A549 treated with ZK216348 at 1 μM for 4 hours (cell line): ENCODE results near the gene TMEM92. TPM values are rescaled to one million over a fixed set of nuclear protein-coding genes. Genes with fewer than 3 reads are reported as not detected.

Experiments used
- total RNA-seq: library from RNA; stranded (reverse); fragments of 200-300 nt; extraction: Qiagen RNA extraction; gene quantifications from 5 replicates; pipeline ENCODE4 v1.2.3, GENCODE V29; 2022; ENCODE audit warnings: low read depth

The TMEM92 gene
- total RNA-seq = 18.3 to 24.2 TPM (median 20.8 TPM) in 5 replicates

GRCh38 chr17:50274142-50274896 lies at the start of gene TMEM92:
Gene TMEM92, plus strand, starts transcription at chr17:50274466. Its CDS starts 36 bp downstream, at chr17:50274502.

Other genes with a start within 250 kb of the TMEM92 start
- gene ITGA3, start 218.4 kb upstream of the TMEM92 start, total RNA-seq = 314 to 512 TPM (median 475 TPM) in 5 replicates
- 13.8 to 22.5 TPM (median 18.4 TPM) in 5 replicates for gene PDK2, start 179.1 kb upstream of the TMEM92 start, total RNA-seq
- gene SAMD14, start 144.3 kb upstream of the TMEM92 start, total RNA-seq = 0.37 to 0.61 TPM (median 0.51 TPM) in 5 replicates
- gene PPP1R9B, start 123.8 kb upstream of the TMEM92 start, total RNA-seq = 35.3 to 62.2 TPM (median 57.5 TPM) in 5 replicates
- 0.95 to 1.6 TPM (median 1.2 TPM) in 5 replicates for gene SGCA, start 108.5 kb upstream of the TMEM92 start, total RNA-seq
- gene COL1A1, start 72.8 kb upstream of the TMEM92 start, total RNA-seq = 4.5 to 10.2 TPM (median 8.2 TPM) in 5 replicates
- gene XYLT2, start 71.7 kb downstream of the TMEM92 start, total RNA-seq = 14.3 to 25.7 TPM (median 23.4 TPM) in 5 replicates
- gene MRPL27, start 98.7 kb downstream of the TMEM92 start, total RNA-seq = 135 to 161 TPM (median 145 TPM) in 5 replicates
- gene EME1, start 98.8 kb downstream of the TMEM92 start, total RNA-seq = 14.1 to 17.0 TPM (median 15.3 TPM) in 5 replicates
- gene LRRC59, start 123.1 kb downstream of the TMEM92 start, total RNA-seq = 228 to 243 TPM (median 236 TPM) in 5 replicates
- 11.3 to 16.0 TPM (median 13.0 TPM) in 5 replicates for gene ACSF2, start 151.8 kb downstream of the TMEM92 start, total RNA-seq
- not detected in 5 replicates for gene CHAD, start 194.4 kb downstream of the TMEM92 start, total RNA-seq
- gene RSAD1, start 204.4 kb downstream of the TMEM92 start, total RNA-seq = 25.1 to 38.8 TPM (median 35.6 TPM) in 5 replicates
- 0.08 to 1.1 TPM (median 0.53 TPM) in 5 replicates for gene MYCBPAP, start 234.0 kb downstream of the TMEM92 start, total RNA-seq